Ectodermal cell (in vitro differentiated cells): ENCODE results near the gene YJU2.
A peak's percentile ranks its signal among the peaks of the same experiment; 100 is the strongest.
"Not testable (repeated sequence)": the region's sequence is repeated elsewhere in the genome, so short reads cannot be mapped to it uniquely, and the experiment has no call there.

Source experiments
- H3K27ac ChIP-seq: 2 replicates; pipeline ENCODE4 v1.7.0; 2013; ENCODE audit warnings: mild to moderate bottlenecking, low read depth, low read length; ENCODE audit not compliant: insufficient read depth, poor library complexity, severe bottlenecking
- H3K27me3 ChIP-seq: 2 replicates; pipeline ENCODE4 v1.7.0; 2013; ENCODE audit warnings: mild to moderate bottlenecking, low read length; ENCODE audit not compliant: insufficient read depth, control insufficient read depth, poor library complexity, severe bottlenecking
- H3K36me3 ChIP-seq: one replicate; pipeline ENCODE4 v1.7.0; 2013; ENCODE audit warnings: low read length; ENCODE audit not compliant: control insufficient read depth, insufficient read depth
- H3K4me1 ChIP-seq: one replicate; pipeline ENCODE4 v1.7.0; 2013; ENCODE audit warnings: low read length; ENCODE audit not compliant: control insufficient read depth, insufficient read depth
- H3K4me3 ChIP-seq: 2 replicates; pipeline ENCODE4 v1.7.0; 2013; ENCODE audit warnings: low read depth, low read length, control low read depth; ENCODE audit not compliant: insufficient read depth
- H3K9me3 ChIP-seq: 2 replicates; pipeline ENCODE4 v1.7.0; 2013; ENCODE audit warnings: mild to moderate bottlenecking, low read length, moderate library complexity; ENCODE audit not compliant: control insufficient read depth
- WGBS, 2 experiments: methylation state at CpG; one replicate each; pipeline ENCODE4 v1.1.7; 2013; ENCODE audit warnings: missing lambda C conversion rate in 2 of 2; 5-methylcytosine and 5-hydroxymethylcytosine counted together

YJU2 gene

DNA sequence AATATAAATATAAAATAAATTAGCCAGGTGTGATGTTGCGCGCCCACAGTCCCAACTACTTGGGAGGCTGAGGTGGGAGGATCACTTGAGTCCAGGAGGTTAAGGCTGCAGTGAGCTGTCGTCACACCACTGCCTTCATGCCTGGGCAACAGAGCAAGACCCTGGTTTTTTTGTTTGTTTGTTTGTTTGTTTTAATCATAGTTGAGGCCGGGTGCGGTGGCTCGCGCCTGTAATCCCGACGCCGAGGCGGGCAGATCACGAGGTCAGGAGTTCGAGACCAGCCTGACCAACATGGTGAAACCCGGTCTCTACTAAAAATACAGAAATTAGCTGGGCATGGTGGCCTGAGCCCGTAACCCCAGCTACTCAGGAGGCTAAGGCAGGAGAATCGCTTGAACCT is 9.4 kb upstream of the YJU2 start:
- H3K9me3 ChIP-seq, H3K4me1 ChIP-seq, H3K27me3 ChIP-seq, H3K27ac ChIP-seq, H3K4me3 ChIP-seq, H3K36me3 ChIP-seq: not testable (repeated sequence)
- 91 to 94% methylated on average over 16 of the region's 16 CpGs for WGBS, 2 experiments

- H3K27me3 ChIP-seq: no peaks in the 10 kb centered on the region
- no peaks in the 10 kb centered on the region for H3K4me1 ChIP-seq
- H3K4me3 ChIP-seq: no peak overlapping the region
- H3K36me3 ChIP-seq: no peaks in the 10 kb centered on the region
- H3K27ac ChIP-seq: no peak overlapping the region
- no peaks in the 10 kb centered on the region for H3K9me3 ChIP-seq
- 97% methylated on average over 4 of the region's 4 CpGs for WGBS, 2 experiments
These were observed 8.0 kb upstream of the YJU2 start for GRCh38 chr19:4238831-4239230.

DNA sequence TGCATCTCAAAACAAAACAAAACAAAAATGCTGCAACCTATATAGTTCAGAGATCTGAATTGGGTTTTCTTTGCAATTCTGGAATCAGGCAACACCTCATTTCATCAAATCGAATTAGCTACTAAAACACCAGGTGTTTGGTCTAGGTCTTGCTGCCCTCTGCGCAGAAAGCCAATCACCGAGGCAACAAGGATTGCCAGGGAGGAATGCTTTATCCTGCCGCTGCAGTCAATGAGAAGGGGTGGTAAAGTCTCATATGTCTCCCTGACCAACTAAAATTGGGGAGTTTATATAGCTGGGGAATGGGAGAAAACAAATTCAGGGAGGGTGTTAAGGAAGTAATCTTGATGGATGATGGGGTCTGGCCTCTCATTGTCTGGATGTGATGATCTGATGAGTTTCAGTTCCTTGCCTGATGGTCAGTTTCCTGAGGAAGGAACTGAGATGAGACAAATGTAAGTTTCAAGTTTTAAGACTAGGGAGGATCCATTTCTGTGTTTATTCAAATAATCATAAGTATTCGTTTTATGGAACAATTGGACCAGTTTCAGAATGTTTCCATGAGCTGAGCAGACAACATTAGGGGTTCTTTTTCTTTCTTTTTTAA is 5.0 kb upstream of the YJU2 start:
- Histone ChIP-seq H3K36me3 (no peaks in the 10 kb centered on the region), H3K27ac (no peak overlapping the region), H3K9me3 (no peaks in the 10 kb centered on the region), H3K27me3 (no peaks in the 10 kb centered on the region), H3K4me3 (no peak overlapping the region), H3K4me1 (peaks cover 5% of the 10 kb centered on the region)
- 81% methylated on average over 5 of the region's 5 CpGs for WGBS, 2 experiments

DNA sequence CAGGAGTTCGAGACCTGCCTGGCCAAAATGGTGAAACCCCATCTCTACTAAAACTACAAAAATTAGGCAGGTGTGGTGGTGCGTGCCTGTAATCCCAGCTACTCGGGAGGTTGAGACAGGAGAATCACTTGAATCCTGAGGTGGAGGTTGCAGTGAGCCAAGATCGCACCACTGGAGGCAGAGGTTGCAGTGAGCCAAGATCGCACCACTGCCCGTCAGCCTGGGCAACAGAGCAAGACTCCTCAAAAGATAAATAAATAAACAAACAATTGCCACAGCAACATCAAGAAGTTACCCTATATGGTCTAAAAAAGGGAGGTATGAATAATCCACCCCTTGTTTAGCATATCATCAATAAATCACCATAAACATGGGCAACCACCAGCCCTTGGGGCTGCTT is 942 bp upstream of the YJU2 start:
- not testable (repeated sequence) for H3K9me3 ChIP-seq, H3K27me3 ChIP-seq, H3K27ac ChIP-seq, H3K4me1 ChIP-seq
- 90 to 98% methylated on average over 6 of the region's 6 CpGs for WGBS, 2 experiments
- peak overlapping the region; percentile 82 for H3K4me3 ChIP-seq
- peaks cover 10% of the 10 kb centered on the region for H3K36me3 ChIP-seq

- Histone ChIP-seq H3K4me1 (no peaks in the 10 kb centered on the region), H3K27me3 (no peaks in the 10 kb centered on the region), H3K27ac (no peak overlapping the region), H3K36me3 (peaks cover 55% of the 10 kb centered on the region), H3K9me3 (no peaks in the 10 kb centered on the region), H3K4me3 (no peak overlapping the region)
- WGBS, 2 experiments: 96 to 98% methylated on average over 4 of the region's 4 CpGs
These were observed 9.7 kb downstream of the YJU2 start for GRCh38 chr19:4256563-4256962.

- Histone ChIP-seq H3K9me3 (no peaks in the 10 kb centered on the region), H3K4me3 (no peak overlapping the region), H3K27me3 (no peaks in the 10 kb centered on the region), H3K27ac (no peak overlapping the region), H3K4me1 (no peaks in the 10 kb centered on the region), H3K36me3 (peaks cover 55% of the 10 kb centered on the region)
- WGBS, 2 experiments: 95 to 96% methylated on average over 5 to 6 of the region's 6 CpGs
These were observed 10.1 kb downstream of the YJU2 start for GRCh38 chr19:4257025-4257424.

- Histone ChIP-seq H3K4me1 (no peaks in the 10 kb centered on the region), H3K4me3 (no peak overlapping the region), H3K36me3 (peaks cover 51% of the 10 kb centered on the region), H3K27ac (no peak overlapping the region), H3K9me3 (no peaks in the 10 kb centered on the region), H3K27me3 (no peaks in the 10 kb centered on the region)
- 96 to 97% methylated on average over 28 of the region's 28 CpGs for WGBS, 2 experiments
These were observed 11.3 kb downstream of the YJU2 start for GRCh38 chr19:4258181-4258580.

DNA sequence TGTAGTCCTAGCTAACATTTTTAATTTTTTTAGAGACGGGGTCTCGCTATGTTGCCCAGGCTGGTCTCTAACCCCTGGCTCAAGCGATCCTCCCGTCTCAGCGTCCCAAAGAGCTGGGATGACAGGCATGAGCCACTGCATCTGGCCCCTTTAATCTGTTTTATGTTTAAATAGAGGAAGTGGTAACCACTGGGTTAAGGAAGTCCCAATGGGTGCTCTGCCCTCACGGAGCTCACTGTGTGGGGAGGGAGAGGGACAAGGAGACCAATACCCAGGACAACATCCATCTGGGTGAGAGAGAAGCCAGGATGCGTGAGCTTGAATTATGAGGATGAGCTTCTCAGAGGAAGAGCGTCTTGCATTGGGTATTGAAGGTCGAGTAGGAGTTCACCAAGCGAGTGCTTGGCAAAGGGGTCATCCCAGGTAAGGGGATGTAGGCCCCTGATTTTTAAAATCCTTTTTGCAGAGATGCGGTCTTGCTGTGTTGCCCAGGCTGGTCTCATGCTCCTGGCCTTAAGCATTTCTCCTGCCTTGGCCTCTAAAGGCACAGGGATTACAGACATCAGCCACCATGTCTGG is 13.8 kb downstream of the YJU2 start:
- Histone ChIP-seq H3K4me3 (no peak overlapping the region), H3K9me3 (no peaks in the 10 kb centered on the region), H3K36me3 (peaks cover 42% of the 10 kb centered on the region), H3K4me1 (no peaks in the 10 kb centered on the region), H3K27ac (no peak overlapping the region), H3K27me3 (no peaks in the 10 kb centered on the region)
- 96 to 97% methylated on average over 10 to 11 of the region's 11 CpGs for WGBS, 2 experiments

- Histone ChIP-seq H3K27ac (no peak overlapping the region), H3K4me3 (no peak overlapping the region), H3K4me1 (no peaks in the 10 kb centered on the region), H3K27me3 (no peaks in the 10 kb centered on the region), H3K9me3 (no peaks in the 10 kb centered on the region), H3K36me3 (peaks cover 19% of the 10 kb centered on the region)
- WGBS, 2 experiments: 90 to 98% methylated on average over 4 of the region's 4 CpGs
These were observed 17.9 kb downstream of the YJU2 start for GRCh38 chr19:4264812-4265211.

- no peaks in the 10 kb centered on the region for H3K4me1 ChIP-seq
- peaks cover 14% of the 10 kb centered on the region for H3K36me3 ChIP-seq
- WGBS, 2 experiments: 93% methylated on average over 18 of the region's 18 CpGs
- no peaks in the 10 kb centered on the region for H3K9me3 ChIP-seq
- H3K27me3 ChIP-seq: no peaks in the 10 kb centered on the region
- no peak overlapping the region for H3K27ac ChIP-seq
- no peak overlapping the region for H3K4me3 ChIP-seq
These were observed 19.5 kb downstream of the YJU2 start for GRCh38 chr19:4266253-4267000.
